SK-N-SH (cell line): Measurements from ENCODE around the gene FNDC3B. TPM values are rescaled to one million over a fixed set of nuclear protein-coding genes. Genes with fewer than 3 reads are reported as not detected.

Source experiments
- CTCF ChIA-PET: fragments of 300-600, 350-600 bp; formaldehyde crosslinking; extraction: SDS; loops from one replicate; lab custom pipeline; 2021; lab: Yijun Ruan, JAX
- POLR2A ChIA-PET: fragments of 350-600 bp; sonication (Branson Sonifier 250); formaldehyde crosslinking; extraction: SDS; loops from one replicate; lab custom pipeline; 2020; ENCODE audit warnings: antibody characterized with exemption, inconsistent platforms; lab: Yijun Ruan, JAX
- DNase-seq: peaks from one replicate; pipeline ENCODE4 v3.0.0; 2012
- H2AFZ ChIP-seq: fragments of 200-600 bp; sonication (generic); 2 replicates; pipeline ENCODE4 v1.8.1; 2016; ENCODE audit warnings: antibody characterized with exemption, mild to moderate bottlenecking, low read depth
- H3F3A ChIP-seq: fragments of 200-600 bp; sonication (generic); replicated peaks from 2 replicates; pipeline ENCODE3; 2016; ENCODE audit warnings: antibody characterized with exemption, mild to moderate bottlenecking; ENCODE audit not compliant: insufficient read depth
- H3K27ac ChIP-seq, 2 experiments: fragments of 200-500 bp in 1 of 2; fragments of 200-600 bp in 1 of 2; sonication (Bioruptor generic) in 1 of 2; sonication (generic), shearing (Covaris generic) in 1 of 2; 2 replicates each; pipeline versions ENCODE4 v1.5.1 to v1.6.1; 2014 to 2016; ENCODE audit warnings: low read depth in 2 of 2, inconsistent platforms in 1 of 2, low read length in 1 of 2, mild to moderate bottlenecking in 1 of 2, mixed read lengths in 1 of 2
- H3K27me3 ChIP-seq: fragments of 200-600 bp; sonication (generic), shearing (Covaris generic); 2 replicates; pipeline ENCODE4 v1.6.1; 2016; ENCODE audit warnings: mixed run types; ENCODE audit not compliant: insufficient read depth
- H3K36me3 ChIP-seq, 2 experiments: fragments of 200-500 bp in 1 of 2; fragments of 200-600 bp in 1 of 2; sonication (Bioruptor generic) in 1 of 2; sonication (generic) in 1 of 2; replicated peaks in 1 of 2; 2 replicates each; pipeline versions ENCODE3 to v1.5.1; 2014 to 2016; ENCODE audit warnings: low read length in 1 of 2, mild to moderate bottlenecking in 1 of 2; ENCODE audit not compliant: insufficient read depth in 2 of 2, control insufficient read depth in 1 of 2
- H3K4me1 ChIP-seq, 2 experiments: fragments of 200-500 bp in 1 of 2; fragments of 200-600 bp in 1 of 2; sonication (Bioruptor generic) in 1 of 2; sonication (generic), shearing (Covaris generic) in 1 of 2; 2 replicates each; pipeline versions ENCODE4 v1.5.1 to v1.6.1; 2014 to 2016; ENCODE audit warnings: low read depth in 1 of 2, low read length in 1 of 2, mixed run types in 1 of 2; ENCODE audit not compliant: insufficient read depth in 2 of 2, control insufficient read depth in 1 of 2
- H3K4me2 ChIP-seq: fragments of 200-600 bp; sonication (generic), shearing (Covaris generic); 2 replicates; pipeline ENCODE4 v1.6.1; 2017; ENCODE audit warnings: mixed run types
- H3K4me3 ChIP-seq, 2 experiments: fragments of 200-500 bp in 1 of 2; fragments of 200-600 bp in 1 of 2; sonication (Bioruptor generic) in 1 of 2; sonication (generic), shearing (Covaris generic) in 1 of 2; 2 replicates each; pipeline versions ENCODE4 v1.5.1 to v1.8.1; 2014 to 2016; ENCODE audit warnings: low read depth in 2 of 2, inconsistent platforms in 1 of 2, low read length in 1 of 2, mild to moderate bottlenecking in 1 of 2, mixed read lengths in 1 of 2, moderate library complexity in 1 of 2
- H3K79me2 ChIP-seq: fragments of 200-600 bp; sonication (generic); 2 replicates; pipeline ENCODE4 v1.8.1; 2017; ENCODE audit warnings: mild to moderate bottlenecking; ENCODE audit not compliant: insufficient read depth
- H3K9ac ChIP-seq: fragments of 200-600 bp; sonication (generic); 2 replicates; pipeline ENCODE4 v1.6.1; 2017; ENCODE audit warnings: mixed run types
- H3K9me2 ChIP-seq: fragments of 200-600 bp; sonication (generic); 2 replicates; pipeline ENCODE4 v1.6.1; 2017; ENCODE audit warnings: mixed run types
- H3K9me3 ChIP-seq: fragments of 200-600 bp; sonication (generic); 2 replicates; pipeline ENCODE4 v1.6.1; 2017; ENCODE audit warnings: mixed run types, mild to moderate bottlenecking, moderate library complexity
- H4K20me1 ChIP-seq: fragments of 200-600 bp; sonication (generic); 2 replicates; pipeline ENCODE4 v1.6.1; 2017; ENCODE audit warnings: mild to moderate bottlenecking, mixed run types; ENCODE audit not compliant: insufficient read depth
- EZH2phosphoT487 ChIP-seq: fragments of 200-600 bp; sonication (generic); IDR thresholded peaks from 2 replicates; pipeline ENCODE4 v1.6.1; 2017; ENCODE audit warnings: low read depth, mixed run types, mild to moderate bottlenecking, antibody characterized with exemption, moderate library complexity, borderline replicate concordance
- FOSL2 ChIP-seq: IDR thresholded peaks from 2 replicates; pipeline ENCODE4 v1.4.0; 2012; ENCODE audit warnings: low read depth, mild to moderate bottlenecking, moderate library complexity, borderline replicate concordance
- GABPA ChIP-seq: IDR thresholded peaks from 2 replicates; pipeline ENCODE4 v1.4.0; 2012; ENCODE audit warnings: low read depth, mild to moderate bottlenecking
- GATA2 ChIP-seq: sonication (generic); formaldehyde crosslinking; IDR thresholded peaks from 2 replicates; pipeline ENCODE4 v1.5.0; 2020; ENCODE audit warnings: mild to moderate bottlenecking, missing genetic modification reagents
- JUND ChIP-seq: IDR thresholded peaks from 2 replicates; pipeline ENCODE4 v1.4.0; 2012
- MEF2A ChIP-seq: IDR thresholded peaks from 2 replicates; pipeline ENCODE4 v1.4.0; 2012; ENCODE audit warnings: low read depth, borderline replicate concordance
- MXI1 ChIP-seq: IDR thresholded peaks from 2 replicates; pipeline ENCODE4 v1.6.1; 2012; ENCODE audit warnings: mild to moderate bottlenecking, low read depth, low read length, improper control_type of control experiment
- NRF1 ChIP-seq: IDR thresholded peaks from 2 replicates; pipeline ENCODE4 v1.6.1; 2012; ENCODE audit warnings: low read depth, mild to moderate bottlenecking, low read length
- RAD21 ChIP-seq: IDR thresholded peaks from 2 replicates; pipeline ENCODE4 v1.6.1; 2012; ENCODE audit warnings: mild to moderate bottlenecking, low read length
- RFX5 ChIP-seq: IDR thresholded peaks from 2 replicates; pipeline ENCODE4 v1.6.1; 2012; ENCODE audit warnings: mild to moderate bottlenecking, improper control_type of control experiment, low read length
- SMC3 ChIP-seq: IDR thresholded peaks from 2 replicates; pipeline ENCODE4 v1.6.1; 2012; ENCODE audit warnings: low read depth, low read length, improper control_type of control experiment
- TAF1 ChIP-seq: IDR thresholded peaks from 2 replicates; pipeline ENCODE4 v1.6.1; 2012; ENCODE audit warnings: low read depth, mild to moderate bottlenecking, low read length, moderate library complexity, borderline replicate concordance
- TEAD4 ChIP-seq: IDR thresholded peaks from 2 replicates; pipeline ENCODE4 v1.4.0; 2012; ENCODE audit warnings: mild to moderate bottlenecking, borderline replicate concordance; ENCODE audit not compliant: insufficient read depth
- YY1 ChIP-seq: IDR thresholded peaks from 2 replicates; pipeline ENCODE4 v1.4.0; 2012; ENCODE audit warnings: low read depth, mild to moderate bottlenecking
- WGBS: methylation state at CpG from one replicate; pipeline ENCODE4 v1.1.6; 2017; ENCODE audit warnings: low lambda C conversion rate; 5-methylcytosine and 5-hydroxymethylcytosine counted together
- polyA plus RNA-seq, 3 experiments: library from polyadenylated mRNA; depleted of rRNA; stranded (reverse); fragments of >200 nt; gene quantifications; 2 replicates each; pipeline ENCODE4 v1.2.3, GENCODE V29; 2012
- TF ChIP-seq, protein P1 (sequence below): IDR thresholded peaks from 2 replicates; pipeline ENCODE4 v1.6.1; 2012; ENCODE audit warnings: mild to moderate bottlenecking, low read depth, low read length, moderate library complexity
- TF ChIP-seq, protein P2 (sequence below): fragments of 200-600 bp; sonication (generic); IDR thresholded peaks from 2 replicates; pipeline ENCODE4 v1.6.1; 2017; ENCODE audit warnings: antibody characterized with exemption, mild to moderate bottlenecking, moderate library complexity
- TF ChIP-seq, protein P3 (sequence below): fragments of 150-350 bp; IDR thresholded peaks from 2 replicates; pipeline ENCODE4 v1.6.1; 2017; ENCODE audit warnings: antibody characterized with exemption, low read length, low read depth, borderline replicate concordance

Gene FNDC3B
- polyA plus RNA-seq, 1 of the 3 experiments (the other 2 are of a cell fraction): 10.4 TPM

DNA sequence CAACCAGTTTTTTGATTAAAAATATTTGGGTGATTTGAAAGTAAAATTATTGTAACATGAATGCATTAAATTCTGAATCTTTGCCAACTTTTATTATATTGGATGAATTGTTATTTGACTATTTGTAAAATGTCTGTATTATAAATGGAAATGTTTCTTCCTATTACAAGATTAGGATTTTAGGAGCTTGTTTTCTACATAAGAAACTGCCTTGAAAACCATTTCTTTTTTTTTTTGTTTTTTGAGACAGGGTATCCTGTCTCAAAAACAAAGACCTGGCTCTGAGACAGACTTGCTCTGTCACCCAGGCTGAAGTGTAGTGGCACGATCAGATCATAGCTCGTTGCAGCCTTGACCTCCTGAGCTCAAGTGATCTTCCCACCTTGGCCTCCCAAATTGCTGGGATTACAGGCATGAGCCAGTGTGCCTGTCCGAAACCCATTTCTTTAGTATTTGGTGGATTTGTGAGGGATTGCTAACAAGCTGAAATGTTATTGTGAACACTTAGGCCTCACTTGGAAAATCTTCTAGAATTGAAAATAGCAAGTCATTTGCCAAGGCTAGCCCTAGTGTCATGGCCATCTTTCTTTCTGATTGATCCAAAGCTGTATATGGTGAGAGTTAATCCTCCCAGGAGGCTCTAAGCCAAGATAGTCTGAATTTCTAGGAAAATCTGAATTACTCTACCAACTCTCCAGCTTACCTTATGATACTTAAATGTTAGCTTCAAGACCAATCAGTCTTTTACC, 100.3 kb downstream of the FNDC3B start:
- H4K20me1 ChIP-seq: no peaks in the 10 kb centered on the region
- H3K4me1 ChIP-seq: peaks cover 34 to 70% of the 10 kb centered on the region in 2 experiments
- peaks cover 70% of the 10 kb centered on the region for H3F3A ChIP-seq
- POLR2A ChIA-PET: no interaction called here
- H3K27ac ChIP-seq: peak overlapping the region; percentile 88 to 96
- no peak overlapping the region for H3K4me3 ChIP-seq
- H2AFZ ChIP-seq: no peak overlapping the region
- peaks cover 0 to 21% of the 10 kb centered on the region in 2 experiments for H3K36me3 ChIP-seq
- H3K9ac ChIP-seq: peak overlapping the region; percentile 49
- peaks cover 87% of the 10 kb centered on the region for H3K79me2 ChIP-seq
- no peaks in the 10 kb centered on the region for H3K27me3 ChIP-seq
- no peaks in the 10 kb centered on the region for H3K9me2 ChIP-seq
- 84% methylated on average over 3 of the region's 3 CpGs for WGBS
- H3K4me2 ChIP-seq: peak overlapping the region; percentile 51
- TF ChIP-seq FOSL2: no peak
- TF ChIP-seq, protein P1, sequence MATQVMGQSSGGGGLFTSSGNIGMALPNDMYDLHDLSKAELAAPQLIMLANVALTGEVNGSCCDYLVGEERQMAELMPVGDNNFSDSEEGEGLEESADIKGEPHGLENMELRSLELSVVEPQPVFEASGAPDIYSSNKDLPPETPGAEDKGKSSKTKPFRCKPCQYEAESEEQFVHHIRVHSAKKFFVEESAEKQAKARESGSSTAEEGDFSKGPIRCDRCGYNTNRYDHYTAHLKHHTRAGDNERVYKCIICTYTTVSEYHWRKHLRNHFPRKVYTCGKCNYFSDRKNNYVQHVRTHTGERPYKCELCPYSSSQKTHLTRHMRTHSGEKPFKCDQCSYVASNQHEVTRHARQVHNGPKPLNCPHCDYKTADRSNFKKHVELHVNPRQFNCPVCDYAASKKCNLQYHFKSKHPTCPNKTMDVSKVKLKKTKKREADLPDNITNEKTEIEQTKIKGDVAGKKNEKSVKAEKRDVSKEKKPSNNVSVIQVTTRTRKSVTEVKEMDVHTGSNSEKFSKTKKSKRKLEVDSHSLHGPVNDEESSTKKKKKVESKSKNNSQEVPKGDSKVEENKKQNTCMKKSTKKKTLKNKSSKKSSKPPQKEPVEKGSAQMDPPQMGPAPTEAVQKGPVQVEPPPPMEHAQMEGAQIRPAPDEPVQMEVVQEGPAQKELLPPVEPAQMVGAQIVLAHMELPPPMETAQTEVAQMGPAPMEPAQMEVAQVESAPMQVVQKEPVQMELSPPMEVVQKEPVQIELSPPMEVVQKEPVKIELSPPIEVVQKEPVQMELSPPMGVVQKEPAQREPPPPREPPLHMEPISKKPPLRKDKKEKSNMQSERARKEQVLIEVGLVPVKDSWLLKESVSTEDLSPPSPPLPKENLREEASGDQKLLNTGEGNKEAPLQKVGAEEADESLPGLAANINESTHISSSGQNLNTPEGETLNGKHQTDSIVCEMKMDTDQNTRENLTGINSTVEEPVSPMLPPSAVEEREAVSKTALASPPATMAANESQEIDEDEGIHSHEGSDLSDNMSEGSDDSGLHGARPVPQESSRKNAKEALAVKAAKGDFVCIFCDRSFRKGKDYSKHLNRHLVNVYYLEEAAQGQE: no peak
- no peak for TF ChIP-seq GATA2 (CRISPR knock-in tag)
- TF ChIP-seq MEF2A: no peak
- TF ChIP-seq JUND: no peak
- no peak for TF ChIP-seq RAD21
- no peak for TF ChIP-seq GABPA
- no peak for TF ChIP-seq TEAD4
- no peak for TF ChIP-seq TAF1
- no peak for TF ChIP-seq EZH2phosphoT487
- no peak for DNase-seq
- CTCF ChIA-PET: interaction anchor here (0.6 to 1.5 kb wide), 2 partner anchors 99 to 191 kb away, joined by 3 to 5 read pairs; no protein-coding TSS in a partner anchor
- H3K9me3 ChIP-seq: no peaks in the 10 kb centered on the region

DNA sequence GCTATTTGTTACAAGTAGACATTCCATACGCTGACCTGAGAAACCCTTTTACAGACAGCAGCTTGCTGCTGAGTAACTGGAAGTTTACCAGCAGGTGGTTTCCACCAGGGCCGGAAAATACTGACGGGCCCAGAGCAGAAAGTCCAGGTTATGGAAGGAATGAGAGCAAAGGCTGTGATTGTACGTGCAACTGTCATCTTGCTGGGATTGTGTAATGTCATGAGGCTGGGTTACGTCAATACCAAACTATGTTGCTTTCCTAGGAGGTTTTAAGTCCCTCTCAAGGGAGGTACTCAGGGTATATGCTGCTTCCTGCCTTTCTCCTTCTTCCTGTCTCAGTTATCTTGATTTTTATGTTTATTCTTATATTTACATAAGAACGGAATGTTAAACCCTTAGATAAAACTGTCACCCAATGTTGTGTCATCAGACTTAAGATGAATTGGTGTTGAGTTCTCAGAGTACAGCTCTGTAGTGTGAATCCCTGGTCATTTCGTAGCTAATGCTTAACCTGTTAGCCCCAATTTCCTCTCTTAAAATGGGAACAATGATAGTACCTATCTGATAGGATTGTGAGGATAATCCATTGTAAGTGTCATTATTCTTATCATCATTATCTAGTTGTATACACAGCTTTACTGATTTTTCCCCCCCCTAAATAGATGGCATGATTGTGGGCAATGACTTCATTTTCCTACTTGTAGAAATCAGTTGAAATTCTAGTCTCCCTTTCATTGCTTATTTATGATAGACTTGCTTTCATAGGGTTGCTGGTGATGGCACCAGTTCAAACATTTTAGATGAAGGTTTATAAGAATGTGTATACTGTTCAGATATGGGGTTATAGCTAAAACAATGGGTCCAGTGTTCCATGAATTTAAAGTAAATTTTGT, 101.4 kb downstream of the FNDC3B start:
- H3K4me2 ChIP-seq: peak overlapping the region; percentile 51
- peak overlapping the region; percentile 80 to 96 for H3K27ac ChIP-seq
- peaks cover 0 to 27% of the 10 kb centered on the region in 2 experiments for H3K36me3 ChIP-seq
- peaks cover 32 to 62% of the 10 kb centered on the region in 2 experiments for H3K4me1 ChIP-seq
- 12% methylated on average over 7 of the region's 7 CpGs for WGBS
- peaks cover 70% of the 10 kb centered on the region for H3F3A ChIP-seq
- H3K79me2 ChIP-seq: peaks cover 87% of the 10 kb centered on the region
- no peaks in the 10 kb centered on the region for H3K9me3 ChIP-seq
- H3K9me2 ChIP-seq: no peaks in the 10 kb centered on the region
- H3K9ac ChIP-seq: peak overlapping the region; percentile 49
- ChIA-PET CTCF (interaction anchor here (0.6 to 1.3 kb wide), 2 partner anchors 10 to 102 kb away, joined by 3 to 5 read pairs; partner anchors contain the start of gene FNDC3B), POLR2A (no interaction called here)
- DNase-seq: no peak
- no peak overlapping the region for H3K4me3 ChIP-seq
- no peak overlapping the region for H2AFZ ChIP-seq
- no peaks in the 10 kb centered on the region for H3K27me3 ChIP-seq
- H4K20me1 ChIP-seq: no peaks in the 10 kb centered on the region
- TF ChIP-seq TAF1 (no peak), YY1 (no peak), RFX5 (no peak), FOSL2 (peak; percentile 59), NRF1 (no peak), GABPA (0 out of 2 replicates have a peak, but pooled peaks have one; percentile 18), GATA2 (CRISPR knock-in tag) (no peak), TEAD4 (peak; percentile 87), SMC3 (no peak), MEF2A (peak; percentile 30; the same call in 1 of the 2 replicates), MXI1 (0 out of 2 replicates have a peak, but pooled peaks have one; percentile 22)
- TF ChIP-seq, protein P2, sequence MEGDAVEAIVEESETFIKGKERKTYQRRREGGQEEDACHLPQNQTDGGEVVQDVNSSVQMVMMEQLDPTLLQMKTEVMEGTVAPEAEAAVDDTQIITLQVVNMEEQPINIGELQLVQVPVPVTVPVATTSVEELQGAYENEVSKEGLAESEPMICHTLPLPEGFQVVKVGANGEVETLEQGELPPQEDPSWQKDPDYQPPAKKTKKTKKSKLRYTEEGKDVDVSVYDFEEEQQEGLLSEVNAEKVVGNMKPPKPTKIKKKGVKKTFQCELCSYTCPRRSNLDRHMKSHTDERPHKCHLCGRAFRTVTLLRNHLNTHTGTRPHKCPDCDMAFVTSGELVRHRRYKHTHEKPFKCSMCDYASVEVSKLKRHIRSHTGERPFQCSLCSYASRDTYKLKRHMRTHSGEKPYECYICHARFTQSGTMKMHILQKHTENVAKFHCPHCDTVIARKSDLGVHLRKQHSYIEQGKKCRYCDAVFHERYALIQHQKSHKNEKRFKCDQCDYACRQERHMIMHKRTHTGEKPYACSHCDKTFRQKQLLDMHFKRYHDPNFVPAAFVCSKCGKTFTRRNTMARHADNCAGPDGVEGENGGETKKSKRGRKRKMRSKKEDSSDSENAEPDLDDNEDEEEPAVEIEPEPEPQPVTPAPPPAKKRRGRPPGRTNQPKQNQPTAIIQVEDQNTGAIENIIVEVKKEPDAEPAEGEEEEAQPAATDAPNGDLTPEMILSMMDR: no peak; the same call in 1 of the 2 replicates
- TF ChIP-seq, protein P3, sequence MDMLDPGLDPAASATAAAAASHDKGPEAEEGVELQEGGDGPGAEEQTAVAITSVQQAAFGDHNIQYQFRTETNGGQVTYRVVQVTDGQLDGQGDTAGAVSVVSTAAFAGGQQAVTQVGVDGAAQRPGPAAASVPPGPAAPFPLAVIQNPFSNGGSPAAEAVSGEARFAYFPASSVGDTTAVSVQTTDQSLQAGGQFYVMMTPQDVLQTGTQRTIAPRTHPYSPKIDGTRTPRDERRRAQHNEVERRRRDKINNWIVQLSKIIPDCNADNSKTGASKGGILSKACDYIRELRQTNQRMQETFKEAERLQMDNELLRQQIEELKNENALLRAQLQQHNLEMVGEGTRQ: no peak
